ENCODE results near the gene XKR7.
A peak's percentile ranks its signal among the peaks of the same experiment; 100 is the strongest.

XKR7 gene

DNA sequence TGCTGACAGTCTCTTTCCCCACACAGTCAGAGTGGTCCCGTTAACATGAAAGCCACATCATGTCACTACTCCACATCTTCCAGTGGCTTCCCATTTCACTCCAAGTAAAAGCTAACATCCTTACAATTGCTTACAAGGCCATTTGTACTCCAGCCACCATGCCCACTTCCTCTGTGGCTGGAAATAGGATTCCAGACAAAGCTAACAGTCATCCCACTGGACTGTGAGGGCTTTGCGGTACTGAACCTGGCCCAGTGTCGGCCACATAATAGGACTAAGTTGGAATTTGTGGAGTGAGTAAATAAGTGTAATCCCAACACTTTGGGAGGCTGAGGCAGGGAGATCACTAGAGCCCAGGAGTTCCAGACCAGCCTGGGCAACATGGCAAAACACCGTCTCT, 53.1 kb downstream of the XKR7 start:
- TF ChIP-seq CTCF (IDR thresholded peaks at IDR 0.05; ENCODE audit: low read depth, low read length), result no peak
- no peak for DNase-seq (ENCODE audit: extremely low read depth, low read depth)

- DNase-seq (ENCODE audit: extremely low read depth, low read depth), result no peak
- no peak for TF ChIP-seq CTCF (IDR thresholded peaks at IDR 0.05; ENCODE audit: low read depth, low read length)
Observed at GRCh38 chr20:32024683-32025295, 56.8 kb downstream of the XKR7 start.

DNA sequence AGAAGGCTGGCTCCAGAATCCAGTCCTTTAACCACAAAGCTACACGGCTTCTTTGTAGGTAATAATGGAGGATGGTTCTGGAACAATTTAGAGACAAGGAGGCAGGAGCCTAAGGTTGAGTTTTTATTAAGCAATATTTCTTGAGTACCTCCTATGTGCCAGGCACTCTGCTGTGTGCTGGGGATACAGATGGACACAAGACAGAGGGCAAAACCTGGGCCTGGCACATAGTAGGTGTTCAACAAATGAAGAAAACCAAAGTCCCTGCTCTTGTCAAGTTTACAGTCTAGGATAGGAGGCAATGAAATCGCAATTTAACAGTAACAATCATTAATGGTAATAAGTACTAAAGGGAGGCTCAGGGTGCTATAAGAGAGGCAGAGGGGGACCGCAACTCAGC, 59.7 kb downstream of the XKR7 start:
- no peak for DNase-seq (ENCODE audit: extremely low read depth, low read depth)

GRCh38 chr20:32028647-32029372, 60.9 kb downstream of the XKR7 start:
- no peak for TF ChIP-seq CTCF (IDR thresholded peaks at IDR 0.05; ENCODE audit: low read depth, low read length)
- DNase-seq (ENCODE audit: extremely low read depth, low read depth), result no peak

More for the DNA sequence above, 59.7 kb downstream of the XKR7 start:
- no peak for TF ChIP-seq CTCF (IDR thresholded peaks at IDR 0.05; ENCODE audit: low read depth, low read length)

- no peak for TF ChIP-seq CTCF (IDR thresholded peaks at IDR 0.05; ENCODE audit: low read depth, low read length)
- DNase-seq (ENCODE audit: extremely low read depth, low read depth), result no peak
Observed at GRCh38 chr20:32029561-32029960, 61.6 kb downstream of the XKR7 start.

DNA sequence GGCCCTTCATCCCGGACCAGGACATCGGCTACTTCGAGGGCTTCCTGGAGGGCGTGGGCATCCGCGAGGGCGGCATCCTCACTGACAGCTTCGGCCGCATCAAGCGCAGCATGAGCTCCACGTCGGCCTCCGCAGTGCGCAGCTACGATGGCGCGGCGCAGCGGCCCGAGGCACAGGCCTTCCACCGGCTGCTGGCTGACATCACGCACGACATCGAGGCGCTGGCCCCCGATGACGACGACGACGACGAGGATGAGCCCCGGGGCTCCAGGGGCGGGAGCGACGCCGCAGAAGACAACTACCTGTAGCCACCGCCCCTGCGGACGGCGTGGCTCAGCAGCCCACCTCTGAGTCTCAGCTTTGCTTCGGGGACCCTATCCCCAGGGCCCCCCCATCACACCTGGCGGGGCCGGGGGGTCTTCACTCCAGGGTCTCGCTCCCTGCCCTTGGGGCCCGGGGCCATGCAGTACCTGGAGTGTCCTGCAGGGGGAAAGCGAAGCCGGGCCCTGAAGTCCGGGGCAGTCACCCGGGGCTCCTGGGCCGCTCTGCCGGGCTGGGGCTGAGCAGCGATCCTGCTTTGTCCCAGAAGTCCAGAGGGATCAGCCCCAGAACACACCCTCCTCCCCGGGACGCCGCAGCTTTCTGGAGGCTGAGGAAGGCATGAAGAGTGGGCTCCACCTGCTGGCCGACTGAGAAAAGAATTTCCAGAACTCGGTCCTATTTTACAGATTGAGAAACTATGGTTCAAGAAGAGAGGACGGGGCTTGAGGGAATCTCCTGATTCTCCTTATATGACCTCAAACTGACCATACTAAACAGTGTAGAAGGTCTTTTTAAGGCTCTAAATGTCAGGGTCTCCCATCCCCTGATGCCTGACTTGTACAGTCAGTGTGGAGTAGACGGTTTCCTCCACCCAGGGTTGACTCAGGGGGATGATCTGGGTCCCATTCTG, 63.3 kb downstream of the XKR7 start:
- peak; percentile 74 for TF ChIP-seq CTCF (IDR thresholded peaks at IDR 0.05; ENCODE audit: low read depth, low read length)
- peak; percentile 68 for DNase-seq (ENCODE audit: extremely low read depth, low read depth)
